Measurements from ENCODE around the gene AJM1. TPM values are rescaled to one million over a fixed set of nuclear protein-coding genes. Genes with fewer than 3 reads are reported as not detected.

The AJM1 gene
- total RNA-seq, 4 donors from 2014 or later, result 0.33 to 3.0 (median 0.48) TPM

- TF ChIP-seq, protein P1, sequence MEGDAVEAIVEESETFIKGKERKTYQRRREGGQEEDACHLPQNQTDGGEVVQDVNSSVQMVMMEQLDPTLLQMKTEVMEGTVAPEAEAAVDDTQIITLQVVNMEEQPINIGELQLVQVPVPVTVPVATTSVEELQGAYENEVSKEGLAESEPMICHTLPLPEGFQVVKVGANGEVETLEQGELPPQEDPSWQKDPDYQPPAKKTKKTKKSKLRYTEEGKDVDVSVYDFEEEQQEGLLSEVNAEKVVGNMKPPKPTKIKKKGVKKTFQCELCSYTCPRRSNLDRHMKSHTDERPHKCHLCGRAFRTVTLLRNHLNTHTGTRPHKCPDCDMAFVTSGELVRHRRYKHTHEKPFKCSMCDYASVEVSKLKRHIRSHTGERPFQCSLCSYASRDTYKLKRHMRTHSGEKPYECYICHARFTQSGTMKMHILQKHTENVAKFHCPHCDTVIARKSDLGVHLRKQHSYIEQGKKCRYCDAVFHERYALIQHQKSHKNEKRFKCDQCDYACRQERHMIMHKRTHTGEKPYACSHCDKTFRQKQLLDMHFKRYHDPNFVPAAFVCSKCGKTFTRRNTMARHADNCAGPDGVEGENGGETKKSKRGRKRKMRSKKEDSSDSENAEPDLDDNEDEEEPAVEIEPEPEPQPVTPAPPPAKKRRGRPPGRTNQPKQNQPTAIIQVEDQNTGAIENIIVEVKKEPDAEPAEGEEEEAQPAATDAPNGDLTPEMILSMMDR (IDR thresholded peaks at IDR 0.05; ENCODE audit: low read depth), result no peak
Observed at GRCh38 chr9:136849960-136850865, 7.9 kb downstream of the AJM1 start.

GRCh38 chr9:136850866-136851775 is 8.8 kb downstream of the AJM1 start:
- TF ChIP-seq, protein P1 (IDR thresholded peaks at IDR 0.05; ENCODE audit: low read depth), result no peak

GRCh38 chr9:136851941-136852663 is 9.8 kb downstream of the AJM1 start, which contains the start of gene MAMDC4:
Gene MAMDC4 (plus strand): TSS chr9:136852346. CDS start chr9:136852417, 71 bp downstream.
- TF ChIP-seq, protein P1 (IDR thresholded peaks at IDR 0.05; ENCODE audit: low read depth), result no peak

GRCh38 chr9:136852664-136853595 is 10.7 kb downstream of the AJM1 start:
- TF ChIP-seq, protein P1 (IDR thresholded peaks at IDR 0.05; ENCODE audit: low read depth), result no peak

DNA sequence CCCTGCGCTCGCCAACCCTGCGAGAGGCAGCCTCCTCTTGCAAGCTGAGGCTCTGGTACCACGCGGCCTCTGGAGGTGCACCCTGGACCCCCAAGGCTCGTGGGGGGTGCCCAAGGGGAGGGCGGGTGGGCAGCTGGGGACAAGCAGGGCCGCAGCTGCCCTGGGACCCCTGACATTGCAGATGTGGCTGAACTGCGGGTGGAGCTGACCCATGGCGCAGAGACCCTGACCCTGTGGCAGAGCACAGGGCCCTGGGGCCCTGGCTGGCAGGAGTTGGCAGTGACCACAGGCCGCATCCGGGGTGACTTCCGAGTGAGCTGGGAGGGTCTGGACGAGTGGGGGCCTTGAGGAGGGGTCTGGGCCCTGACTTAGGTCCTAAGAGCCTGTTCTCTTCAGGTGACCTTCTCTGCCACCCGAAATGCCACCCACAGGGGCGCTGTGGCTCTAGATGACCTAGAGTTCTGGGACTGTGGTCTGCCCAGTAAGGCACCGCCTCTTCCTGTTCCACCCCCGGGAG is 11.4 kb downstream of the AJM1 start:
- TF ChIP-seq, protein P1 (IDR thresholded peaks at IDR 0.05; ENCODE audit: low read depth), result no peak
